RPMI8226 (cell line): ENCODE results near the gene MOB3C.

ENCODE experiments used
- DNase-seq: peaks from one replicate; pipeline ENCODE4 v3.0.0-alpha.2; 2015

Gene MOB3C

DNA sequence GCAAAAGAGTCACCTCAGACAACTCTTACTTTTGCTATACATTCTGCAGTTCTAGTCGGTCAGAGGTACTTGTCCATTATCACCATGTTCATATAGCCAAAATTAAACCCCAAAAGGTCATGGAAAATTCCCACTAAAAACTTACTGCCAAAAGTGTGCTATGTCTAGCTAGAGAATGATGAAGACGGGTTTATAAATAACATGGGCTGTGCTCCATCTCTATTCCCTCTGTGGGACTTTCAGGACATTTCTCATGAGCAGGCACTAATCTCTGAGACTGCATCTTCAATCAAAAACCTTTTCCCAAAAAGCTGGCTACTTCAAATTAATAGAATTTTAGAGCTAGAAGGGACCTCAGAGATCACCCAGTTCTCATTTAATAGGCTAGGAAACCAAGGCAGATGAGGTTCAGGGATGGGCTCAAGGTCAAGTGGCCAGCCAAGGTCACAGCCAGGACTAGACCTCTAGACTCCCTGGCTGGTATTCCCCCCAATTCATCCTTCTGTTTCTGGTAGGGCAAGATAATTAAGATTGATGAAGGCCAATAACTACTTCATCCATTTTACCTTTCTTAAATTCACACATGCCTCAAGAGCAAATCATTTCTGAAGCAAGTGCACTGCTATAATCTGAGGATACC, 21.0 kb upstream of the MOB3C start:
- DNase-seq = no peak

DNA sequence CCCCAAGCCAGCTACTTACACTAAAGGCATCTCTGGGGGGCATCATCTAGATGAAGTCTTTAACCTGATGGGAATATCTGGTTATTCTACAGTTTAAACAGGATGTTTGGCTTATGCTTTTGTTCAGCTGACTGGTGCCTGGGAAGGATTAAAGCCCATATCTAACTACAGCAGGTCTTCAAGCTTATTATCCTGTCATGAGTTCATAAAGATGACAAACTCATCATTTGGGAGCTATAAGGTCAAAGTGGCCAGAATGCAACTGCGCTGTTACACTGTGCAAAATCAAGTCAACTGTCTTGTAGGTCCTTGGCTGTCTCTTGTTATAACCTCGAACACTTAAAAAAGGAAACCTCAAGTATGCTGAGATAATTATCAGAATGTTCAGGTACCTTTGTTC, 18.6 kb upstream of the MOB3C start:
- DNase-seq = no peak

DNA sequence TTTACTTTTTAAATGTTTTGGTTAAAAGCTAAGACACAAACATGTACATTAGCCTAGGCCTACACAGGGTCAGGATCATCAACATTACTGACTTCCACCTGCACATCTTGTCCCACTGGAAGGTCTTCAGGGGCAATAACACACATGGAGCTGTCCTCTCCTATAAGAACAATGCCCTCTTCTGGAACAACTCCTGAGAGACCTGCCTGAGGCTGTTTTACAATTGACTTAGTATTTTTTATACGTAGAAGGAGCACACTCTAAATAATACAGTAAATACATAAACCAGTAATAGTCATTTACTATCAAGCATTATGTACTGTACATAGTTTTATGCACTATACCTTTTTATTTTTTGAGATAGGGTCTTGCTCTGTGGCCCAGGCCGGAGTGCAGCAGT, 14.1 kb upstream of the MOB3C start:
- no peak for DNase-seq

DNA sequence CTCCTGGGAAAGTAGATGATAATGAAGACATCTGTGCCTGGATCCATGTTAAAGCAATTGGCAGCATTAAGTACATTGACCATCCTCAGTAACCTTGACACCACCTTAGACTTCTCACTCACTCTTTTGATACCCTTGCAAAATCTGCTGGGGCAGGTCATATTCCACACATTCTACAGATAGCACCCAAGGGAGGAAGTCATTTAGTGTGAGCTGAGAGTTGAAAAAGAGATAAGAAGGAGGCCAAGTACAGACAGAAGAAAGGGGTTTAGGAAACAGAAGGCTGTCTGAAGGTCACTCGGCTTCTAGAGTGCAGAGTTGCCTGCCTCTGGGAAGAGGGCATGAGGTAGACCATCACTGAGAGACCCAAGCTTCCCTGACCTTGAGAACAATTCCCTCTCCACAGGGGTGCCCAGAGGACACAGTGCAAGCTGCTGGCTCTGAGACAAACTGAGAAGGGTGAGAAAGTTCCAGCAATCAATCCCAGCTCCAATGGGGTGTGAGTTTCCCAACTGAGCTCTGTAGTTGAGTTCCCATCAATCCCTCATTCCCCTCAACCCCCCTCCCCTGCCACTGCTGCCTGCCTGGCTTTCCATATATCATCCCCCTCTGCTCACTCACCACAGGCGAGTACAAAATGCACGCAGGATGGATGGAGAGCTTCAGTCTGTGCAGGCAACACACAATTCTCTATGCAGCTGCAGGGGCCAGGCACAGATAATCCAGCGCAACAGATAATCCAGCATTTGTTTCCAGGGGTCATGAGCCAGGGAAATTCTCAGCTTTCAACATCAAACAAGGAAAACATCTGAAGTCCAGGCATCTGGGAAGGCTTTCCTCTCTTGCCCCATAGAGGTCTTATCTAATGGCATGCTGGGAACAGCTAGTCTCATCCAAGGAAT, 7.4 kb upstream of the MOB3C start:
- DNase-seq = no peak

DNA sequence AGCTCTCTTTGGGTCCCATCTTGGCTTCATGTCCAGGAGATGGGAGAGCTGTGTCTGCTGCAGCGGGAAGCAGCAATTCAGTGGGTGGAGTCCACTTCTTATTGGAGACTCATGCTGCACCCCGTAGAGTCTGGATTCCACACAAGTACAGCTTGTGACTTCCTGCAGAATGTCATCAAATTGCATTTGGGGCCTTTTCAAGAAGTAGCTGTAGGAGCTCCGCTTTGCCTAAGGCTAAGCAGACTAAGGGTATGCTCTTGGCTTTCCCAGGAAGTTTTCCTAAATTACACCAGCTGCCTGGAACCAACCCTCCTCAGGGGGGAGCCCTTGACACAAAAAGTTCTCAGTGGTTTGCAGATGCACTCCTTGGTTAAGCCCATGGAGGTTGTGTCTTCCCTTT, 5.7 kb upstream of the MOB3C start:
- peak; percentile 41 for DNase-seq

DNA sequence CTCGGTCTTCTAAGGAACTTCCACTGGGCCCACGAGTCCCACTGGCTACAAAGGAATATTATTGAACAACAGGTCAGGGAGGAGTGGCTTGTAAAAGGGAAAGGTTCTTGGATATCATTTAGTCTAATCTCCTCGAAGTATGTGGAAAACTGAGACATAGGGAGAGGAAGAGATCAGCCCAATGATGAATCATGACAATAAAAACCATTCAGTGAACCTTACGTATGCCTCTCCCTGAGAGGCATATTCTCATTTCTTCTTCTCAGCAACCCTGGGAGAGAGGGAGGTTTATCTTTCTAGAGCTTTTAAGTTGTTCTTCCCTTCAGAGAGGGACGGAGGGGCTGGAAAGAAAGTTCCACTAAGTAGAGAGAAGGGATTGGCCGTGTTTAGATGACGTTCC, 5.3 kb upstream of the MOB3C start:
- no peak for DNase-seq

DNA sequence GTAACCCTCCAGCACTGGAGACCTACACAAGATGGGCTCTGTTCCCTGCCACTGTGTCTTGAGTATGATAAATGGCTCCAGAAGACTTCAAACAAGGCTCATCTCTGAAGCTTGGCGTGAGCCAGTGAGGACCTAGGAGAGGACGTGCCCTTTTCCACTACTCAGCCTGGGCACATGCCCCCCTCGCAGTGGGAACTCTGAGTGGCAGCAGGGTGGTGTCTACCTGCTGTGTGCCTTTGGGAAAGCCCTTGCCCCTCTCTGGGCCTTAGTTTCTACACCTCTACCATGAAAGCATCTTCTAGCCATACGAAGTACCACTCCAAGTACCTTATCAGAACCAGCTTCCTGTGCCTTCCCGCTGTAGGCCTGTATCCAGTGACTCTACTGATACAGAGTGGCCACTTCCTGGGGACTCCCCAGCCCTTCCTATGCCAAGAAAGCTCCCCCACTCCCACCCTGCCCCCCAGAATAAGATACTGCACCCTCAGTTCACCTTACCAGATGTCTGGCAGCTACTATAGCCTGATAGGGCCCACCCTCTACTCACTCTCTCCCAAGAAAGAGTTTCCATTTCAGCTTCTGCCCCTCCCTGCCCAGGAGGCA, 3.1 kb upstream of the MOB3C start:
- no peak for DNase-seq

DNA sequence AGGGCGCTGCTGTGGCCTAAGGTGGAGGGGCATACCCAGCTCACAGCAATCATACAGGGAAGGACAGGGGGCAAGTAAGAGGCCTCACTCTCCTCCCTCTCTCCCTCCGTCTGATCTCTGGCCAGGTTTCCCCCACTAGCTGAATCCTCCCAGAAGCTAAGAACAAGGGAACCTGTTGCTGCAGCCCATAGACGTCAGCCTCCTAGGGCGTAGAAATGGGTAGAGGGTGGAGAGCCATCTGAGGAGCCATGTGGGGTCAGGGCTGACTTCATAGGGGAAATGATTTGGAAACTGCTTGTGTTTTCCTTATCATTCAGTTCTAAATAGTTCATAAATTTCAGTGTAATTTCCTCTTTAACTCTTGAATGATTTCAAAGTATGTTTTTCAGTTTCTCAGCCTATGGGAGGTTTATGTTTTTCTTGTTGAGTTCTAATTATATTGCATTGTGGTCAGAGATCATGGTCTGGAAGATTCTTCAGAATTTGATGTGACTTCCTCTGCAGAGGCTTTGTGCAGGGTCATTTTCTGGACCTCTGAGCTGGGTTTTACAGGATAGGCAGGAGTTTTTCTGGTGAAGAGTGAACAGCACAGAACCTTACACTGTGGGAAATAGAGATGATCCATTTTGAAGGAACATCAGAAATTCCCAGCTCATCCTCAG, 2.3 kb upstream of the MOB3C start:
- no peak for DNase-seq

DNA sequence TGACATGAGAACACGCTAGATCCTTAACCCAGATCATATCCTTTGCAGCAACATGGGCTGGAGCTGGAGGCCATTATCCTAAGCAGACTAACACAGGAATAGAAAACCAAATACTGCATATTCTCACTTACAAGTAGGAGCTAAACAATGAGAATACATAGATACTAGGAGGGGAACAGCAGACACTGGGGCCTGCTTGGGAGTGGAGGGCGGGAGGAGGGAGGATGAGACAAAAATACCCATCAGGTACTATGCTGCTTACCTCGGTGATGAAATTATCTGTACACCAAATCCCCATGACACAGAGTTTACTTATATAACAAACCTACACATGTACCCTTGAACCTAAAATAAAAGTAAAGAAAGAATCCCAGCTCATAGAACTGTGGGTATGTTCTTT, 1.2 kb upstream of the MOB3C start:
- DNase-seq = no peak

DNA sequence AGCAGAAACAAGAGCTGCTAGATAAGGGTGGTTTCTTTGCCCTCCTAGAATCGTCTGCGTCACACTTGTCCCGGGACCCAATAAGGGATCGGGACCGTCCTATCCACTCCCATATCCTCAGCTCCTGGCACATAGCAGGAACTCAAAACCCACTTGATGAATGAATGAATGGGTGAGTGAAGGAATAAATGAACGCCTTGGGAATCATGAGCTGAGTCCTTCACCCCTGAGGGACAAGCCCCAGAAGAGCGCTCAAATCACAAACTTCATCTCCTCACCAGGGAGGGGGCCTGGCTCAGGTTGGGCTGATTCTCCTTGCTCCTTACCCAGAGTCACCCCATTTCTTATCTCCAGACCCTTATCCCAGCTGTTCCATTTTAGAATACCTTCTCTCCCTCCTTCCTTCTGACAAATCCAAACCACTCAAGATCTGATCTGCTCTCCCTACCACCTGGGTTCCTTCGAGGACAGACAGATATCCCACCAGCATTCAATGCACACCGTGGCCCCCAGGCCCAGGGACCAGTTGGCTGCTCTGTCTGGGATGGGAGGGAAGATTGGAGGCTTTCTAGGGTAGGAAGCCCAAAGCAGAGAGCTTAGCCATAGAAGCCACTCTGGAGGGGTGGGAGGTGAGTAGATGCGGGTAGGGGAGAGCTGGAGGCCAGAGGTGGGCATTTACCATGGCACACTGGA, 643 bp upstream of the MOB3C start:
- no peak for DNase-seq

DNA sequence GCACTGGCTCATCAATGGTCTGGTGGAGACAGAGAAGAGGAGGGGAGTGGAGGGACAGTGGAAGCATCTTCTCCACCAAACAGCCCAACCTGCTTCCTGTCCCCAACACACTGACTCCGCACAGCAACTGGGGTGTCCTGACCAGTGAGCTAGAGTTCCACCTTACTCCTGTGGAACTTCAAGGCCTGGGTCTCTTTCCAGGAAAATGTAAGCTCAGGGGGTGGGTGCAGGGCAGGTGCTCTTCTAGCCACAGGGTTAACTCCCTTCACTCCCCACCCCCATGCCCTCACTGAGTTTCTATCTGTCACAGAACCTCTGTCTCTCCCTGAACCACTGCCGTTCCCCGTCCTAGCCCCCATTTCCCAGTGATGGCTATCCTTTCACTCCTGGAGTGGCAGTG, 876 bp downstream of the MOB3C start:
- DNase-seq = no peak

DNA sequence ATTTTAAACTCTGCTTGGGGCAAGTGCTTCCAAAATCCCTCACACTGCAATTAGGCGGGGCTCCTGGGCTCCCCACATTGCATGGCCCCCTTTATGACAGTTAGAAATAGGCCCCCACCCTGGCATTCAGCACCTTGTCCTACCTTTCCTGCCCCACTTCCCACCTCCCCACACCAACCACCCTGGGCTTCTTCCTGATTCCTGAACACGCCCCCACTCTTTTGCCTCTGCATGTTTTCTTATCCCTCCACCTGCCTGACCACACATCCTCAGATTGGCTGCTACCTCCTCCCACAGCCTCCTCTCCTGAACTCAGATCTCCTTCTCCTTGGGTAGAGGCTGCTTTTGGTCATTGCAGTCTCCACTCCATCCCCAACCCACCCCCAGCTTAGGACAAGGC, 1.5 kb downstream of the MOB3C start:
- no peak for DNase-seq

DNA sequence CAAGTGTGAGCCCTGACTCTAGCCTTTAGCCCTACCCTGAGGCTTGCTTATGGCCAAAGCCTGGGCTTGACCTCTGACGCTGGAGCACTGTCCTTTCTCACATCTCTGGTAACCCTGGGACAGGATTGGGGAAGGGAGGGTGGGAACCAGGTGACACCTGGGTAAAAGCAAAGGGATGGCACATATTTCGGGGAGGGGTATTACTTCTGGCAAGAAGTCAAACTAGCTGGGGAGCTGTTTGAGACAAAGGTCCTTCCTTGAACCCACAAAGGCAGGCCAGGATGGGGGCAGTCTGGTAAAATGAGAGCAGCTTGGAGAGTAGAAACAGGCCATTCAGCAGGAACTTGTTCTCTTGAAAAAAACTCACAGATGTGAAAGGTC, 2.0 kb downstream of the MOB3C start:
- no peak for DNase-seq

DNA sequence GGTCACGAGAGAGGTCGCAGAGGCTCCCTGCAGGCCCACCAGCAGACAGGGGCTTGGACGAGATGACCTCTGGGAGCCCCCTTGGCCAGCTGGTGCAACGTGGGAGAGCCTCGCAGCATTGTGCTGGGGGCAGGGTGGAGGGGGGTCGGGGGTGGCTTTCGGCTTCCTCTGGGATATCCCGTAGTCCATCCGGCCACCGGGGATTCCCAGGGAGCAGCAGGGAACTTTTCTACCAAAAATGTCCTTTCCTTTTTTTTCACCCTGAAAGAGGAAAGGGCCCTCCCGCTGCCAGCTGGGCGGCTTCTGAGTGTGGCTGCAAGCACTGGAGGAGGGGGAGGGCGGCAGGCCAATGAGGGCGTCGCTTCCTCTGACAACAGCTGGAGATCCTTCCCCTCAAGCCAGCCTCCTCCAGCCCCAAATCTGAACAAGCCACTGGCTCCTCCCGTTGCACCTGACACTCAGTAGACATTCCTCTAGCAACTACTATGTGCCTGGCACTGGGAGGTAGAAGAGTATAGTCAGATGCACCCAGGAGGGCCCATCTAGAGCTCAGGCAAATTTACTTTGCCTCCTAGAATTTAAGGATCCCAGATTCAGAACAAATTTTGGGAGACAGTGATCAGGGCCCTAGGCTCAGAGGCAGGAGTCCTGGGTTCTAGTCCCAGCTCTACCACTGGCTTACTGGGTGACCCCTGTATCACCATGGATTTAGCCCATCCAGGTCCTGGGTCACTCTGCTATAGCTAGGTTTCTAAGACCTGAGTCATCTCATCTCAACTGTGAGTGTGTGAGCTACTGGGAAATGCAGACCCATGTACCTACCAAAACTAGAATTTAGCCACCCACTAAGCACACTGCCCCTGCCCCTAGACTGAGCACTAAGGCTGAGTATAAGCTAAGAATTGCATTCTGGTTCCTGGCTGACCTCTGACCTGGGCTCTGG, 2.7 kb downstream of the MOB3C start:
- DNase-seq = peak; percentile 83

DNA sequence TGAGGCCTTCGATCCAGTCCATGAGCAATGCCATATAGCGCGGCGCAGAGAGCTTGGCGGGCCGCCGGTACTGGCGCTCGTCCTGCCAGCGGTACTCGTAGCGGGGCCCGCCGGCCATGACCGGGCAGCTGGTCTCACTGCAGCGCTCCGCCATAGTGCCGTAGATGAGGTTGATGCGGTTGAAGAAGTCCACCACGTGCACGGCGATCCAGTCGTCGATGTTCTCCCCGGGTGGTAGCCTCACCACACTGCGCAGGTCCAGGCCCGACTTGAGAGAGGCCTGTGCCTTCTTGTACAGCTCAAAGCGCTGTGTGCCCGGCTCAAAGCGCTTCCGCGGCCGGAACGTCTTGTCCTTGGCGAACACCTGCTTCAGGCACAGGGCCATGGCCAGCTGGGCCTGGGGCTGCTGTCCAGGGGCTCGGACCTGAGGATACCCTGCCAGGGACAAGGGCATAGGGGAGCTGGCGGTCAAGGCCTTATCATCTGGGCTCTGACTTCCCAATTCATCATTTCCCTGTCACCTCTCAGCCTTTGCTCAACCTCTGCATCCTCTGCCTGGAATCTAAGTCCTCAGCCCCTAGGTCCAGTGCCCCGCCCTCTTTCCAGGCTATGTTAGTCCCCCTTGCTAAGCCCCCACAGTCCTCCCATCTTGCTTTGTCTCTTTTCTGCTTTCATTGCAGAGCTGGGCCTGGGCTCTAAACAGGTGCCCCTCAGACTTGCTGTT, 3.5 kb downstream of the MOB3C start:
- DNase-seq = no peak

DNA sequence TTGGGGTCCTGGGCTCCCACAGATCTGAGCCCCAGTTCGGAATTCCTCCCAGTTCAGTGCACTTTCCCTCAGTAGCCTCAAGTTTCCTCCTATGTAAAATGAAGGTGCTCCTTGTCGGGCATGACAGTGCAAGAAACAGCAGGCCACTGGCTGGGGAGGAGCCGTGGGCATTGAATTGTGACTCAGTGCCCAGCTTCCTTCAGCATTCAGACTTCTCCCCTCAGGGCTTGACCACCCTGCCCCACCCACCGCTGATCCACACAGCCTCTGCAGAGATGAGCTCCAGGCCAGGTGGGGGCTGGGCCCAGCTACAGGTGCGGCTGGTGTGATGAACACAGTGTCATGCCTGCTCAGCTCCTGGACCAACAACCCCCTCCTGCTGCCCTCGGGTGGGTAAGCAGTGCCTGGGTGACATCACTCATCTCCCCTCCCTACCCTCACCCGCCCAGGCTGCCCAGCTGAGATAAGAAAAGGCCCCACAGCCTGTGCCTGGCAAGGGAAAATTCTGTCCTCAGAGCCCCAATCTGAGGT, 4.9 kb downstream of the MOB3C start:
- DNase-seq = no peak

DNA sequence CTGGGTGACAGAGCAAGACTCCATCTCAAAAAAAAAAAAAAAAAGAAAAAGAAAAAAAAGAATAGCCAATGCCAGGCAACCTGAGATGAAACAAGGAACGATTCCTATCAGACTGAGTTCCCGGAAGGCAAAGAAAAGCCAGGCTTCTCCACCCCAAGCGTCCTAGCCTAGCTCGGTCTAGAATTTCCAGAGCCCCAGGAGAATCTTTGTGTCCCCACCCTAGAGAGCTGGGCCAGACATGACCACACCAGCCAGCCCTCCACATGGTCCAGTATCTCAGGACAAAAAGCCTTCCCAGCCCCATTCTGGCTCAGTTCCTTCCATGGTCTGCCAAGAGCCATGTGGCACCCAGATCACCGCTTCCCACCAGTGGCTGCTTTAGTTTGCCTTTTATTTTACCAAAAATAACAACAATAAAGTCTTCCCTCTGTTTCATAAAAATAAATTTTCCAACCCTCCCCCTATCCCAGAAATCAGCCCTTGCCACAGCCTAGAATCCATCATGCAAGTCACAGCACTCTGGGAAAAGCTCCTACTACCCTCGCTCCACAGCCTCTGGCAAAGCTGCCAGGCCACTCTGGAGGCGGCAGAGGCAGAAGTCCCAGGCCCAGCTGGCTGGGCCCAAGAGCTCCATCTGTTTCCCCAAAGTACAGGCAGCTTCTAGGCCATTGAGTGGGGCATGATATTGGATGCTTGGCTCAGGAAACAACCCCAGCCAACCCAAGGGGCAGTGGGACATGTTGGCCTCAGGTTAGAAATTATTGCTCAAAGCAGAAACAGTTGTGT, 9.1 kb downstream of the MOB3C start:
- DNase-seq = no peak

DNA sequence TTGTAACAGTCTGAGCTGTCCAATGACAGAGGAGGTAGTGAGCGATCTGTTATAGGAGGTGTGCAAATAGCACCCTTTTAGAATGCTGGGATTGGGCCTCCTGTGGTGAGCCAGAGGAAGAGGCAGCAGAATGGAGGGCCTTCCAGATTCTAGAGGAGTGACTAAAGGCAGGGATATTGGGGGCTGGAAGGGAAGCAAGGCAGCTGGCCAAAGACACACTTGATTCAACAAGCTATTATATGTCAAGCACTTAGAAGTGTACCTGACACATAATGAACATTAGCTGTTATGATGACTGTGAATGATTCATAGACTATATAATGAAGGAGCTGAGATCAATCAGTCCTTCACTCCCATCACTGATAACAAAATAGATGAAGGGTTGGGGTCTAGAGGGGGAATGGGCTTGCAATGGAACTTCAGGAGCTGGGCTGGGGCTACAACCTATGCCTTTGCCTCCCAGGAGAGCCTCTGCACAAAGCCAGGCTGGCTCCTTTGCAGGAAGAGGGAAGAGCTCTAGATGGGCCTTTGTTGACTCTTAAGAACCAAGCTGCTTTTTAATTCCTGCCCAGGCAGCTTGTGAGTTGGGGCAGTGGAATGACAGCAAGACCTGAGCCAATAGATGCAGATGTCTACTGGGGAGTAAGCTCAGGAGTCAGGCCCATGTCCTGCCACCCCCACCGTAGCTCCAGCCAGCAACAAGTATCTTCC, 10.2 kb downstream of the MOB3C start:
- no peak for DNase-seq

DNA sequence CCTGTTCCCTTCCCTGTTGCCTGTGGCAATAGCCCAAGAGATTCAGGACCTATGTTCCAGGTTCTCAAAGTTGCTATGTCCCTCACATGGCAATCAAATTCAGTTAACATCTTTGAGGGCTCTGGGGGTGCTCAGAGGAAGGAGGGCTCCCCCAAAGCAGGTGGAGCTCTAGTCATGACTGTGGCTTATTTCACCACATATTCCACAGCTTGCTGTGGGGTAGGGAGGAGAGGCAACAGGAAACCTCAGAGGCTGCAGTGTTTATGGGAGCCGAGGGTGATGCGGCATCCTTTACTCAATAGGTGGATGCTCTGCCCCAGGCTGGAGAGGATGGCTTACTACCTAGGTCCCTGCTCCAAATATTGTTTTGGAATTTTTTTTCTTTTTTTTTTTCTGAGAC, 11.4 kb downstream of the MOB3C start:
- no peak for DNase-seq
